Measurements from ENCODE around the gene GADL1.

The GADL1 gene

DNA sequence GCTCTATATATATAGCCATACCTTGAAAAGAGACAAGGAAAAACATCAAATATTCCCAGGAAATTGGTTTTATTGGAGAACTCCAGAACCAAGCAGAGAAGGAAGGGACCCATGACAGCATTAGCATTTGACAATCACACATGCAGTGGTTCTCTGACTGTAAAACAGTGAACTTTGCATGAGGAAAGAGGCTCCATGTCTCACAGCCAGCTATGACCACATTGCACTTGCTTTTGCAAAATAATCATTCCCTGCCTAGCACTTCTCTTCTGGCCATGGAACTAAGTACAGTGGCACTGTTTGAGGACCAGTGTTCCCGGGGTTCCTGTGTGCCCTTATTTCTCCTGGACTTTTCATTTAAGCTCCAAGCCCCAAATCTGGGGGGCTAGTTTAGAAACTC, 202.5 kb downstream of the GADL1 start:
- DNase-seq: no peak

DNA sequence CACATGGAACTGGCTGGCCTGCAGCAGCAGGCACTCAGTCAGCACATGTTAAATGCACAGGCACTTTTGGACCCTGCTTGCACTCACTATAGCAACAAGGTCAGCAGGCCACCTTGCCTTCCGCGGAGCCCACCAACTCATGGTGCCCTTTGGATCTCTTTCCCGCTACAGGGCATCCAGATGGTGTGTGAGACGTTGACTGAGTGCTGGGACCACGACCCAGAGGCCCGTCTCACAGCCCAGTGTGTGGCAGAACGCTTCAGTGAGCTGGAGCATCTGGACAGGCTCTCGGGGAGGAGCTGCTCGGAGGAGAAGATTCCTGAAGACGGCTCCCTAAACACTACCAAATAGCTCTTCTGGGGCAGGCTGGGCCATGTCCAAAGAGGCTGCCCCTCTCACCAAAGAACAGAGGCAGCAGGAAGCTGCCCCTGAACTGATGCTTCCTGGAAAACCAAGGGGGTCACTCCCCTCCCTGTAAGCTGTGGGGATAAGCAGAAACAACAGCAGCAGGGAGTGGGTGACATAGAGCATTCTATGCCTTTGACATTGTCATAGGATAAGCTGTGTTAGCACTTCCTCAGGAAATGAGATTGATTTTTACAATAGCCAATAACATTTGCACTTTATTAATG, 203.1 kb downstream of the GADL1 start:
- no peak for DNase-seq

DNA sequence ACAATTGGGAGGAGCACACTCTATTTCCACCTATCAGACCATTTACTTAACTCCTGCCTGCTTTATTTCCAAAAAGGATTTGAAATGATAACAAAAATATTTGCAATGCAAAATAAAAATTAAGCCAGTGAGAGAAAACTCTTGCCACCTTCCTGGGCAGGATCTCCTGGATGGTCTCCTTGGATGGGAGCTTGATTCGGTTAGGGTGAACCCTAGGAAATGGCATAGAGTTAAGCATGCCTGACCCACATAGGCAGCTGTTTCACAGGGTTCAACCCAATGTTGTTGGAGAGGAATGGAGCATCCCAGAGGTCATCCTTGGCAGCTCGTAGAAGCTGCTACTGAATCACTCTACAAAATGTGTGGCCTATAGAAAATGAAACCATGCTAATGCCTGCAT, 204.3 kb downstream of the GADL1 start:
- no peak for DNase-seq

DNA sequence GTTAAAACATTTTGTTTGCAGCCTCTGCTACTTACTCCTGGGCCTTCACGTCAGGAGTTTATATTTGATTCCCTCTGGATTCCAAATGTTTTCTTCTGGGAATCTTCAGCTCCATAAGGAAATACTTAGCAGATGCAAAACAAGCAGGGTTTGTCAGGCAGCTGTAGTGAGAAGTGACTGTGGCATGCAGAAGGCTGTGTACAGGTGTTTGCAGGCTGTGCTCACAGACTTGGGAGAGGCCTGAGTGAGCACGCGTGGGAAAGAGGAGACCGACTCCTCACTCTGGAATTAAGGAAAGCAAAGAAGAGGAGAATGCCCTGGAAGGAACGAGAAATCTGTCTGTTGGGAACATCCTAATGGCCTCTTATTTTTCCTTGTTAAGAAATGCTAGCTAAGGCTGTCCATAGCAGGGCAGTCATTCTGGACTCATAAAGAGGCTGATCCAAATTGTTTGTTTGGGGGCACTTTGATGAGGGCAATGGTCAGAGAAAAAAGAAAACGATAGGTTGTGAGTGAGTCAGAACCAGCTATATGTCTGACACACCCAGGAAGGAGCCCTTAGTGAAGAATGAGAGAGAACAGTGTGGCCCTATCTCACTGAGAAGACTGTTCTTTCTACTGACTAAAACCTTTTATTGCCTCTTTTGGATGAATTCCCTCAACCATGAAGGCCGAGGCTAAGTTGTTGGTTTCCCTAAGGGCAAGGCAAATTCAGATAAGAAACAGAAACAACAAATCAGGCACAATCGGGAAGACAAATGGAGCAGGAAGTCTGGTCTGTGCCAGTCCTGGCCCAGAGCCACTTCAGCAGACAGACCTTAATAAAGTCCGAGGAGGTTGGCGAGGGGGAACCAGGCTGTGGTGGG, 205.5 kb downstream of the GADL1 start:
- peak; percentile 44 for DNase-seq

DNA sequence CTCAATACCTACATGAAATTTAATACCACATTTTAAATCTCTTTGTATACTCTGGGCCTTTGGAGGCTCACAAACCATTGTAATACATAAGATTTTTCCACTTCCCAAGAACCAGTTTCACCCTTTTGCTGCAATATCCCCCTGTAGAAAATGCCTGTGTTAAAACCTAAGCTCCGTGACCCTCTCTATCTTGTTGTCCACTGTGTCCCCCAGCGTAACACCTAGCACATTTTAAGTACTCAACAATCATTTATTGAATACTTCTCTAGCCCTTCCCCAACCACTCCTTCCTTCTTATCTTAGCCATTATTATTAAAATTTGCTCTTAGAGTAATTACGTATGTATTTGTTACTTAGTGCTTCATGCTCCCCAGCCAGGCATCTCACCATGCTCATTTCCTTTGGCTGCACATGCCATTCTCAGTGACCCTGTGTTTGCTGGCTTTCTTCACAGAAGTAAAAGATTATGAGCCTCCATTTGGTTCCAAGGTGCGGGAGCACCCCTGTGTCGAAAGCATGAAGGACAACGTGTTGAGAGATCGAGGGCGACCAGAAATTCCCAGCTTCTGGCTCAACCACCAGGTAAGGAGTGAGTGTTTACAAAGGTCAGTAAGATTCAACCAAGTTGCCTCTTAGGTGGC, 206.4 kb downstream of the GADL1 start:
- DNase-seq: no peak

DNA sequence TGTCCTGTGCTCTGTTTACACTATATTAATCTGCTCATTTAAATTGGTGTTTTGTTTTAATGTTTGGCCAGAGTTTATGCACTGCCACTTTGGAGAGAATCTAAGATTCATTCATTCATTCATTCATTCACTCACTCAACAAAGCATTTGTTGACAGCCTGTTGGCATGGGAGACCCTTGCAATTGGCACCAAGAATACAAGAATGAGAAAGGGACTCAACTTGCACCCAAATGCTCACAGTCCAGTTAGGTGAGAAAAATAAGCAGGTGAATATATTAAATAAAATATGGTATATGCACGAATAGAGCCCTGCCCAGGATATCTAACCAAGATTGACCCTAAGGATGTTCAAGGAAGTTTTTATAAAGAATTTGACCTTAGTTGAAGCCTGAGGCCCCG, 207.7 kb downstream of the GADL1 start:
- DNase-seq: no peak

DNA sequence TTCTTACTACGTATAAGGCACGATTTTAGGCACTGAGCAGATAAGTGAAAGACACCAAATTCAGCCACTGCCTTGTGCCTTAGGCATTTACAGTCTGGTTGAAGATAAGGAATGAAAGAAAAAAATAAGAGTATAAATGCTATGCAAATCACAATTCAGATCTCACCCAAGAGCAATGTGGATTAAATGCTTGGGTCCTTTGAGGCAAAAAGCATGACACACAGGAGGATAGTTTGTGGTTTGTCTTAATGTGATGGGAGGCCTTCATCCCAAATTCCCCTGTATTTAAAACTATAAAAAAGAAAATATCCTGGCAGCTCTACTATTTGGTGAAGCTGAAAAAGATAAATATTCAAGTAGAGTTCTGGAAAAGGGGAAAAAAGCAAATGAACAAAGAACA, 208.3 kb downstream of the GADL1 start:
- peak; percentile 11 for DNase-seq

DNA sequence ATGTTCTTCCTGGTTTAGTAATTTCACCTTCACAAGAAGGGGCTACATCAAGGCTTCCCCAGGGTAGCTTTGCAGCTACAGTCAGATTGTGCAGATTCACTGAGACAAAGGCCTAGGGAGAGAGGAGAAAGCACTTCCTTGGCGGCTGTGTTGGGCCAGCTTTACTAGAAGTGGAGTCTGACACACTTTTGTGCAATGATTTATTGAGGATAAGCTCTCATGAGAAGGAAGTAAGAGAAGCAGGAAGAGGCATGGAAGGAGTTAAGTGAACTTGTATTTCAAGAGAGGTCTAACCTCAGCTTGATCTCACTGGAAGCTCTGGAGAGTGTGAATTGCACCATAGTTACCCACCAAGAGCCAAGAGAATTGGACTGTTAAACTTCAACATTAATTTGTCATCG, 209.2 kb downstream of the GADL1 start:
- DNase-seq: no peak

DNA sequence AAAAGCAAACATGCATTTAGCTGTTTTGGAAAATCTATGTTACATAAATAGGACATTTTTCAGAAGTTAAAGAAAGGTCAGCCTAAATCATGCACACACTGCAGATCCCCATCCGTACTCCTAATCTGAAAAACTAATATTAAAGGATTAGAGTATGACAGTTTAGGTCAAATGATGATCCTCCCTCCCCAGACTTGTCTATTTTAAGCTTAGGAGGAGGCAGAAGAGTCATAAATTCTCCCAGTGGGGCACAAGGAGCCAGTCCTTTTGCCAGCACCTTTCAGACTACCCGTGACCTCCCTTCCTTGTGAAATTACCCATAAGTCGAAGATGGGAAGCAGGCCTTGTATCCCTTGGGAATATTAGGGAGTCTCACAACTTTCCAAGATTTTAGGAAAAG, 210.1 kb downstream of the GADL1 start:
- DNase-seq: no peak

DNA sequence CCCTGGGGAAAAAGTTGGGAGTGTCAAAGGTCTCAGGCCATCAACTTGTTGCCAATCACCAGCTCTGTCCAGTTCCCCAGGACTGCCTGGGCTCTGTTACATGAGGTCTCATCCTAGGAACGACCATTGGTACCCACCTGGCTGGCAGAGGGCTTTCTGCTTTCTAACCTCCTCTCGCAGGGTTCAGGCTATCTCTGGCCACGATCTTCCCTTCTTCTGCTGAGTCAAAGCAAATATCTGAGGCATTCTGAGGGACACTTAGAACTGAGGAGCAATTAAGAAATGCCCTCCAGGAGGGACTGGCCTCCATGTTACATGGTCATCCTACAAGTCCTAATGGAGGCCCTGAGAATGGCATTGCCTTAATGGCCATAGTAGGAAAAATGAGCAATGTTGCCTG, 210.7 kb downstream of the GADL1 start:
- DNase-seq: no peak

DNA sequence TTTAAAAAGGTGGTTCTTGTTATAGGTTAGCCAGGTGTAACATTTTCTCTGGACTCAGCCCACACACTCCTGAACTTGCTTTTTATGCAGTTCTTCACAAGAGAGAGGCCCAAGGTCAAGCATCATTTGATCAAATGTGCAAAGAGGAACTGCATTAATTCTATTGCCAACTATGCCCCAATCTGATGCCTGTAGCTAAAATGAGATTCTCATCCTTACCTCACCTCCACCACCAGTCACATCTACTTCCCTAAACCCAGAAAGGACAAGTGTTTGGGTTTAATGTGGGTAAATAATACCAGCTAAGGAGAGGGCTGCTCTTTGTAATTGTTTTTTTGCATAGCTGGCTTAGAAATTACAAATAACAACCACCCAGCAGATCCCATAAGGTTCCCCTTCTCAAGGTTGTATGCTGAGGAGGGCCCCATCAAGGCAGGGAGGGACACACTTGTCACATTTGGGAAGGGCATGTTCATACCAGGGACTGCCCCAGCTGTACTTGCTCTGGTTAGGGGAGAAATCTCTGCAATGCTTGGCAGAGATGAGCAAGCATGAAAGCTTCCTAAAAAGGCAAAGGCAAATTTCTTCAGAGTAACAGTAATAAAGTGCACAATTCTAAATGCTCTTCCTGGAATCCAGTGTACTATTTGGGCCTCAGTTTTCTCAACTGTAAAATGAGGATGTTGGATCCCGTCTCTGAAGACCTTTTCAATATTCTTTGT, 211.9 kb downstream of the GADL1 start:
- DNase-seq: no peak

DNA sequence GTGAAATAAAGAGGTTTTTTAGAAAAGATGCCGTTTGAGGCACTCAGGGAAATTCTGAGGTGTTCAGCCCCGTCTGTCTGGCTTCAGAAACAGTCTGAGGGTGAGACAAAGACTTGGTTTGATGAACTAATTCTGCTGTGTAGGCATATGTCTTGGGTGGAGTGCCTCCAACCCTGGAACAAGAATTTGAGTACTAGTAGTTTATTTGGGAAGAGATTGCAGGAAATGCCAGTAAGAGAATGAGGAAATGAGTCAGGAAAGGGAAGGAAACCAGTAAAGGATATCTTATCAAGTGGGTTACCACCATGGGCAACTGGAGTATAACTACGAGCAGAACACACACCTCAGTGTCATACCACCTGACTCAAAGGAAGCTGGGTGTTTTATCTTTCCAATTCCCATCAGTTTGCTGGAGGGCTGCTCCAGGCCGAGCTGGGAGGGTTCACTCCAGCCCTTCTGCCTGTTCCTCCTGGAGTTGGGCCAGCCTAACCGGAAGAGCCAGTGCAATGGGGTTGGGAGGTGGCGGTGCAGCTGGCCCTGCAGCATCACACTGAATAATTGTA, 212.7 kb downstream of the GADL1 start:
- DNase-seq: peak; percentile 26

DNA sequence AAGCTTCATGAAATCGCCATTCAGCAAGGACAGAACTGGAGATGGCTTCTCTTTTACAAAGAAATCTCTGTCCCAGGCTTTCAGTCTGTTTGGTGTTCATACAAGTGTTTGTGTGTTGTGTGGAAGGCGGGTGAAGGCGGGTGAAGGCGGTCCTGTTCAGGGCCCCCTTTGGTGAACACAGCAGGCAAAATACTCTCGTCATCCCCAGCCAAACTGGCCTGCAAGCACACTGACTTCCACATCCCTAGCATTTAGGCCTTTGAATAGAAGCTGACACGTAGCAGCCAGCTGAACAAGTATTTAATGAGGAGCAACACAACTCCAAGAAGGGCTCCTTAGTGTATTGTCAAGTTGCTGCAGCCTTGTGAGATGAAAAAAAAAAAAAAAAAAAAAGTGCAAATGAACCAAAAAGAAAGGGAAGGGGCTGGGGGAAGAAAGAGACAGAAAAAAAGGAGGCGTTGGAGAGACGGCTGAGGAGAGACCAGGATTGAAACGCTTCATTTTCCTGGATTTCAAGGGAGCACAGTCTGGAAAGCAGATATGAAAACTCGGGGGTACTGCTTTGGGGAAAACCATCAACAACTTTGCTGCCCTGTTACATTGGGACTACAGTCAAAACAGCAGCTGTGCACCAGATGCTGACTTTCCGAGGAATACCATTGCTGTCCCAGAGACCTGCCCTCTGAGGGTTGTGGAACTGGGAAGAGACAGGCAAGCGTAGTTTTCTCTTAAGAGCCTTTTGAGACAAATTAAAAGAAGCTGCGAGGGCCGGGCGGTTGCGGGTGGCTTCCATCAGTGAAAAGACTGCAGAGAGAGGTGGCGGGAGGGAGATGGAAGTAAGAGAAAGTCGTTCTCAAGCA, 213.4 kb downstream of the GADL1 start:
- peak; percentile 75 for DNase-seq

DNA sequence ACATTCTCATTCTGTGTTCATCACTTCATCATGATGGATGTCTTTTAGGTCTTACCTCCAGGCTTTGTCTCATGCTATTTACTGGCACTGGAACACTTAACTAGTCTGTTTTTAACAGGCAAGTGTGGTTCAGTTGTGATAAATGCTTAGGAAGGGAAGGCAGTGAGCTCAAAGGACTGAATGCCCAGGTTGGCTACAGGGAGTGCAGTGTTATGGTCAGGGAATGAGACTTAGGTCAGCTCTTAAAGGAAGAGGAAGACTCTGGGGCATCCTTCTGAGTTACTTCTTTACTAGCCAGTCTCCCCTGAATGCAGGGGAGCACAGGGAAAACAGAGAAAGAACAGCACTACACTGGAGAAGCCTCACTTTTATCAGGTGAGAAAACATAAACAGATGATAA, 215.4 kb downstream of the GADL1 start:
- no peak for DNase-seq

DNA sequence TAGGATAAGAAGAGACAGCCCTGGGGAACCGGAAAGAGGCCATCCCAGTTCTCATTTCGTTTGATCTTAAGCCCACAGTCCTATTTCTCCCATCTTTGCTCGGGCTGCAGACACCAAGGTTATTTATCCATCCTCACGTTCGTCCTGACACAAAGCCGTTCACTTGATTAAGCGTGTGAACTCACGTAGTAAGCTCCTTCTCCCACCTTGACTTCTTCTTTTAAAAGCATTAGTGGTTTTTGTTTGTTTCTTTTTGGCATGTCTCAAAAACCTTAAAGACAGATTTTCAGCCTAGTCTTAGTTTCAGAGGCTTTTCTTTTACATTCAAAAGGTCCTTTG, 217.1 kb downstream of the GADL1 start:
- DNase-seq: no peak

DNA sequence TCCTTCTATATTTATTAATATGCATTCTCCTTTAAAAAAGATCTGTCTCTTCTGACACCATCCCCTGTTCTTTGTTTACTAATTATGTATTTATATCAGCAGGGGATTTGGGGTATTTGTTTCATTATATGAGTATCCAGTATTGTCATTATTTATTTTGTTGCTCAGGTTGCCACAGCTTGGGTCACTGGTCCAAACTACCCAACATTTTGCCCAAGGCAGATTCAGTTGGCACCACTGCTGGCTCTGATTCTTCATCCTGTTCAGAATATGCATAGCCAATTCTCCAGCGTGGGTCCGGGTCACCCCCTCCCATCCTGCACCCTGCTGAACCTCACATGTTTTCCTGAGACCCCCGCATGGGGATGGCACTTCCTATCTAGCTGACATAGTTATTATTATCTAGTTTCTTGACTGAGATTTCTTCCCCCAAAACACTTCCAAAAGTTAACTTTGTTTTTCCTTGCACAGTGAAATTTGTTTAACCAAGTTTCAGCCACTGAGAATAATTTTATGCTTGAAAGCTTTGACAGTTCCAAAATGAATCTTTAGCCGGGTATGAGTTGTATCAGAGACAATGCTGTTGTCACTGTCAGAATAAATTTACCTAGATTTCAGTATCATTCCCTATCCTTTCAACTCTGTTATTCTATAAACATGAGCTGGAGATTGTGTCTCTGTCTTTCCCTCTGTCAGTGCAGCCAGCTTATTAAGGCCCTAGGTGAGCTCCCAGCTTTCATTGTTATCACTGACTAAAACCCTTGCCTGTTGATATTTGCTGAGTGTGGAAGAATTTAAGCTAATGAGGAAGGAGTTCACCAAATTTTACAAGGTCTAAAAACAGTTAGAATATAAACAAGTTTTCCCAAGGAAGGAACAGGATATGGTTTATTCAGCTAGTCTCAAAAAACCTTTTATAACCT, 217.8 kb downstream of the GADL1 start:
- no peak for DNase-seq

All from fibroblast of skin of right quadriceps (primary cell).